22Rv1 (cell line): ENCODE measurements around the gene CLRN3.

Experiments used
- H3K27ac ChIP-seq: fragments of 450-650 bp; 2 replicates; pipeline ENCODE4 v1.5.1; 2017
- CTCF ChIP-seq: fragments of 450-650 bp; IDR thresholded peaks from 2 replicates; pipeline ENCODE4 v1.5.1; 2017; ENCODE audit warnings: mild to moderate bottlenecking
- ZFX ChIP-seq: fragments of 450-650 bp; IDR thresholded peaks from 2 replicates; pipeline ENCODE4 v1.6.1; 2017; ENCODE audit warnings: antibody characterized with exemption, borderline replicate concordance

CLRN3 gene, protein sequence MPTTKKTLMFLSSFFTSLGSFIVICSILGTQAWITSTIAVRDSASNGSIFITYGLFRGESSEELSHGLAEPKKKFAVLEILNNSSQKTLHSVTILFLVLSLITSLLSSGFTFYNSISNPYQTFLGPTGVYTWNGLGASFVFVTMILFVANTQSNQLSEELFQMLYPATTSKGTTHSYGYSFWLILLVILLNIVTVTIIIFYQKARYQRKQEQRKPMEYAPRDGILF

DNA sequence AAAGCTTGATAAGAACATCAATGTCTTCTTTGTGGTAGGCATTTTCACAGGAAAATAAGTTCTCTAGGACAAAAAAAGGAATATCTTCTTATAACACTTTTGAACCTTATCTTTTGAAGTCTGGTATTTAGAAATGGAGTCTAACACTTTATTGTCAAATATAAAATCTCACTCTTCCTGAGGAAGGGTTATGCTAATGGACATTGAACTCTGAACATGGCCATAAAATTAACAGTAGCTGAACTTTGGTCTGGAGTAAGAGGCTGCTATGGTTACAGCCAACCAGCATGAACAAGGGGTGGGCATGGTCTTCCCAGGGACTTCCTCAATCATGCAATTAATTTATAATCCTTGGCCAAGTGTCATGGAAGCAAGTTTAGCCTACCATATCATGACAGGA is at the start of gene CLRN3:
TSS of gene CLRN3 (minus strand) at position 199 of the 400 bp plus-strand sequence. CDS start at position 42, 157 bp downstream.
- peak within 1 kb of the TSS; percentile 71 for H3K27ac ChIP-seq
- TF ChIP-seq ZFX (no peak), CTCF (no peak)

DNA sequence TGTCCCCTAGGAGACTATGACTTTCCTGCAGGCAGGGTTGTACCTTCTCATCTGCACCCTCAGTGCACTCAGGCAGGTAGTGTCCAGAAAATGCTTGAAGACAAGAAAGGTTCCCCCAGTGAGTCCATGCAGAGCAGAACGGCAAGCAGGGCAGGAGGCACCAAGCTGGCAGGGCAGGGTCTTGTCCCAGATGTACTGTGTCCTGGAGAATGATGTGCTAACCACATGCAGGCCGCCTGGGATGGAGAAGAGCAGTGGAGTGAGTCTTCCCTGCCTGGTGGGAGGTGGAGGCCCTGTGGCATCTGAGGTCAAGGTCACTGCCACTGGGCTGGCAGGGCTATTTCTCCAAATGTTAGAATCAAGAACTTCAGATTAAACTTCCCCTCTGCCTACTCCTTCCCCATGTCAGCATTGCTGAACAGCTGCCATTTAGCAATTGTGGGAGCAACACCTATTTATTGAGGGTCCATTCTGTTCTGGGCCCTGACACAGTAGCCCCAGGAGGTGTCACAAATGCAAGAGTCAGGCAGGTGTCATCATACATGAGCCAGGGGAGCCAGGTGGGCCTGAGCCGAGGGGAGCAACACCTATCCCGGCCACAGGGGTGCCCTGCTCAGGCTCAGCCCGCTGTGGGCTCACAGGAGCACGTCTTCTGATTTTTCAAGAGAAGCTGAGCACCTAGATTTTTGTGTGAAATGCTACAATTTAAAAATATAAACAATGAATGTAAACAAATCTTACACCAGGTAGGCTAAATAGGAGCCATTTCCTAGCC is 48.3 kb upstream of the CLRN3 start:
- TF ChIP-seq CTCF (no peak), ZFX (no peak)
- H3K27ac ChIP-seq: no peak overlapping the region

GRCh38 chr10:127939786-127940330 is 47.1 kb upstream of the CLRN3 start:
- H3K27ac ChIP-seq: no peak overlapping the region
- TF ChIP-seq CTCF: no peak
- TF ChIP-seq ZFX: no peak

DNA sequence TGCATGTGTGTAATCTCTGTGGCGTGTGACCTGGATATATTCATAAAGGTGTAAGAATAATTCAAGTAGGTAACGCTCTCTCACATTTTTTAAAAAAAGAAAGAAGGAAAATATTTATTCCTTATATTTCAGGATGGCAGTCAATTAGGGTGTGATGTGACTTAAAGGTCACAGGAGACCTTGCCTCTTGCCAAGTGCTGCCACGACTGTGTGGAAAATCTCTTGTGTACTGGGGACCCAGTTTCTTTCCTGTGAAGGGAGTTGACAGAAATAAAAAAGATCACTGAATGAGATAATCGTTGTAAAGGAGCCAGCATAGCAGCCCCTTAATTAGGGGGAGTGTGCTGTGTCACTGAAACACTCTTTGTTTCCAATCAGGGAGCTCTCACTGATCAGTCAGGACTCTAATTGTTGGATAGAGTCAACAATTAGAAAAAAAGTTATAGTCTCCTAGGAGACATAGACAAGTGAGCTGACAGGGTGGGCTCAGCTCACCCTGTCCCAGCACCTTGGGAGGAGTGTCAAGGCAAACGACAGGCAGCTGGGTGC is 45.2 kb upstream of the CLRN3 start:
- H3K27ac ChIP-seq: no peak overlapping the region
- TF ChIP-seq ZFX (no peak), CTCF (no peak)

- no peak overlapping the region for H3K27ac ChIP-seq
- TF ChIP-seq CTCF (no peak), ZFX (no peak)
Measured at GRCh38 chr10:127937069-127937468, 44.3 kb upstream of the CLRN3 start.

DNA sequence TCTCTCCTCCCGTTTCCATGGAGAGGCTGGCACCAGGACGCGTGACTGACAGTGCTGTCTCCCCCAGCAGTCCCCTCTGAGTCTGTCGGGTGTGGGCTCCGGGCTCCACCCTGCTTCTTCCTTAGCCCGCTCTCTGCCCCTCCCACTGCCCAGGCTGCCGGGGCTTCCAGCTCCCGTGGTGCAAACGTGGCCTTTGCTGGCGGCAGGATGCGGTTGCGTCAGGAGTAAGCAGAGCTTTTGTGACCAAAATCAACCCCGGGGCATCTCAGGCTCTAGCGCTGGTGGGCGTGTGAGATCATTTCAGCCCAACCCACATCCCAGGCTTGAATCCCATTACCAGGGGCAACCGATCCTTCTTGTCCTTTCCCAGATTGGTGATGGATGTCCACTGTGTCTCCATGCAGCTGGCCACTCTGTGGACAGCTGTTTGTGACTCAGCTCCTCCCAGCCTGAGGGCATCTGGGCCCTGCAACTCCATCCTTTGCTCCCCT is 42.4 kb upstream of the CLRN3 start:
- no peak for TF ChIP-seq CTCF
- TF ChIP-seq ZFX: no peak

GRCh38 chr10:127934383-127934782 is 41.6 kb upstream of the CLRN3 start:
- TF ChIP-seq CTCF (no peak), ZFX (no peak)
- H3K27ac ChIP-seq: no peak overlapping the region

More for the DNA sequence above, 42.4 kb upstream of the CLRN3 start:
- no peak overlapping the region for H3K27ac ChIP-seq
